Measurements from ENCODE around the gene OR2L3.
"Not testable (repeated sequence)": the region's sequence is repeated elsewhere in the genome, so short reads cannot be mapped to it uniquely, and the experiment has no call there.

The OR2L3 gene, protein sequence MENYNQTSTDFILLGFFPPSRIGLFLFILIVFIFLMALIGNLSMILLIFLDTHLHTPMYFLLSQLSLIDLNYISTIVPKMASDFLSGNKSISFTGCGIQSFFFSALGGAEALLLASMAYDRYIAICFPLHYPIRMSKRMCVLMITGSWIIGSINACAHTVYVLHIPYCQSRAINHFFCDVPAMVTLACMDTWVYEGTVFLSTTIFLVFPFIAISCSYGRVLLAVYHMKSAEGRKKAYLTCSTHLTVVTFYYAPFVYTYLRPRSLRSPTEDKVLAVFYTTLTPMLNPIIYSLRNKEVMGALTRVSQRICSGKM

DNA sequence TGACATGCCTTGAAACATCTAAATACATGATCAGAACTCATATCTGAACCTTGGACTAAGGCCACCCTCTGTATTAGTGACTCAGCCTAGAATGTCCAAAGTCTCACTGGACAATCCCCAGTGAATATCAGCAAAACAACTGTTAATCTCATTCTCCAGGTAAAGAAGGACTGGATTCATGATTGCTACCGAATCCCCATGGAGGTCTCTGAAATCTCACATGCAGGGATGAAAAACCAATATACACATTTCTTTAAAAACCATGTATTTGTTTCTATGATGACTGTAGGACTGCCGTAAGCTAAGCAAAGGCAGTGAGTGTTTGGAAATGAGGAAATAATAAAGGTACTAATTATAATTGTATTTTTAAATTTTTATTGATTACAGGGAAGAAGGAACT, at the start of gene OR2L3:
Gene OR2L3, plus strand, starts transcription at position 301 of the 400 bp plus-strand sequence. CDS start 13,846 bp downstream, outside the sequence.
- DNase-seq, result no peak

DNA sequence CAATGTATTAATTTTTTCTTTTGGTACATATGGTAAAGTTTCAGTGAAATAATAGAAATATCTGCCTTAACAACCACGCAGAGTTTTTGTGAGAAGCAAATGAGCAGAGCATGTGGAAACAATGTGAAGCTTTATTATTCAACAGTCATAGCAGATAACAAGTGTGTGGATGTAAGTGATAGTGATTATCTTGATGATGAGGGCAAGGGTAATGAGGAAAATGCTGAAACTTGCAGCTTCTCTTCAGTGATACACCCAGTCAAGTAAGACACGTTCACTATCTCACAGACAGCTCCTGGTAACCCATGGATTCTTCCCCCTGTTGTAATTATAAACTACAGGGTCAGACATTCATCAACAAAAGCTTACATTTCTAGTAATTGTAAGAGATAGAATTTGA, 47.8 kb upstream of the OR2L3 start:
- no peak for DNase-seq

DNA sequence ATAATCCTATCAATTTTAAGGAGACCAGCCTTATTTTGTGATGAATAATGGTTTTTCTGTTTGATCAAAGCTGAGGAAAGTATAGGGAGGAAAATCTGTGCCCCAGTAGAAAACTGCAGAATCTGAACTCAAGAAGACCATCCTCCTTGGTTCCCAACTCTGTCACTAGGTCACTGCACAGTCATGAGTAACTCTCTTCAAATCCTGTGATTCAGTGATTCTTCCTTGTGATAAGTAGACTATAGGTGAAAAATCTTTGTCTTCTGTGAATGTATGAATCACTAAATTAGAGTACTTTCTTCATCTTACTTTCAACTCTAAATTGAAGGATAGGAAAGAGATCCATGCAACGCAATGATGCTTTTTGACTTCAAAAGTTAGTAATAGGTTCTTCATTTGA, 46.5 kb upstream of the OR2L3 start:
- no peak for DNase-seq

DNA sequence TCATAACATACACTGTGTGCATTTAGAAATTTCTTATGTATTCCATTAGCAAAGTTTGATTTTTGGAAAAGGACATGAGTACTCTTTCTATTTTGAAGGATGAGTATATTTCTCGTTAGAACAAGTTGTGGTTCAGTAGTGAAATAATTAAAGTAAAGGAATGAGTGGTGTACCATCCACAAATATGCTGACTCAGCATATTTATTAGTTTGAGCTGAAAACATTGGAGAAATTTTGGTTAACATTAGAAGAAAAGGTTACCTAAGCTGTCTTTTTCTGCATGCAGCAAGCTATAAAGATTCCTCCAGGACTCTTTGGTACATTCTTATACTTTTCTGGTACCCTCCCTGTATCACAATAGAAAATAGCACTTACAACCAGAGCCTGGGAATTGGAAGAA, 38.9 kb upstream of the OR2L3 start:
- no peak for DNase-seq

DNA sequence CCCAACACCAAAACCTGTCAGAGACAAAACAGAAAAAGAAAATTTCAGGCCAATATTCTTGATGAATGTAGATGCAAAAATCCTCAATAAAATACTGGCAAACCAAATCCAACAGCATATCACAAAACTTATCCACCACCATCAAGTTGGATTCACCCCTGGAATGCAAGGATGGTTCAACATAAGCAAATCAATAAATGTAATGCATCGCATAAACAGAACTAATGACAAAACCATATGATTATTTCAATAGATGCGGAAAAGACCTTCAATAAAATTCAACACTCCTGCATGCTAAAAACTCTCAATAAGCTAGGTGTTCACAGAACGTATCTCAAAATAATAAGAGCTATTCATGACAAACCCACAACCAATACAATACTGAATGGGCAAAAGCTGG, 37.0 kb upstream of the OR2L3 start:
- no peak for DNase-seq

DNA sequence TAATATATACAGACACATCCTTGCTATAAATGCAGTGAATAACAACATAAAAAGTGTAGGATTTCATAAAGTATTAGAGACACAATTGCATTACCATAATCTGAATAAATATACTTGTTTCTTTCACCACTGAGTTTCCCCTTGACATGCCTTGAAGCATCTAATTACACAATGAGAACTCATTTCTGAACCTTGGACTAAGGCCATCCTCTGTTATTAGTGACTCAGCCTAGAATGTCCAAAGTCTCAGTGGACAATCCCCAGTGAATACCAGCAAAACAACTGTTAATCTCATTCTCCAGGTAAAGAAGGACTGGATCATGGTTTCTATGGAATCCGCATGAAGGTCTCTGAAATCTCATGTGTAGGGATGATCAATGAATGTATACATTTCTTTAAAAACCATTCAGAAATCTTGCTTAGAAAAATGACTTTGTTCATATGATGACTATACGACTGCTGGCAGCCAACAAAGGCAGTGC, 33.4 kb upstream of the OR2L3 start, which contains the start of gene OR2L5:
Gene OR2L5, plus strand, starts transcription at position 432 of the 482 bp plus-strand sequence. CDS start 8,288 bp downstream, outside the sequence.
- DNase-seq, result no peak

DNA sequence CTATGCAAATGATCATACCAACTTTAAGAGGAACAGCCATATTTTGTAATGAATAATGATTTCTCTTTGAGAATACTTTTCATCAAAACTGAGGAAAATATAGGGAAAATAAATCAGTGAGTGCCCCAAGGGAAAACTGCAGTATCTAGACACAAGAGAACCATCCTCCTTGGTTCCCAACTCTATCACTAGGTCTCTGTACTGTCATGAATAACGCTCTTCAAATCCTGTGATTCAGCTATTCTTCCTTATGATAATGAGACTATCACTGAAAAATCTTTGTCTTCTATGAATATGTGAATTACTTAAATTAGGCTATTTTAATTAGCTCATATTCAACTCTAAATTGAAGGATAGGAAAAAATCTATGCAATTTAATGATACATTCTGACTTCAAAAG, 30.8 kb upstream of the OR2L3 start:
- no peak for DNase-seq

DNA sequence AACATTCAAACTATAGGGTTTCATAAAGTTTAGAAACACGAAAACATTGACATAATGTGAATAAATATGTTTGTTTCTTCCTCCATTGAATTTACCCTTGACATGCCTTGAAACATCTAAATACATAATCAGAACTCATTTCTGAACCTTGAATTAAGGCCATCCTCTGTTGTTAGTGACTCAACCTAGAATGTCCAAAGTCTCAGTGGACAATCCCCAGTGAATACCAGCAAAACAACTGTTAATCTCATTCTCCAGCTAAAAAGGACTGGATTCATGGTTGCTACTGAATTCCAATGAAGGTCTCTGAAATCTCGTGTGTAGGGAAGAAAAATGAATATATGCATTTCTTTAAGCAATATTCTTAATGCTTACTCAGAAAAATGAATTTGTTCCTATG, 16.9 kb upstream of the OR2L3 start, which contains the start of gene OR2L2:
Gene OR2L2, plus strand, starts transcription at position 301 of the 400 bp plus-strand sequence. CDS start 8,198 bp downstream, outside the sequence.
- no peak for DNase-seq

DNA sequence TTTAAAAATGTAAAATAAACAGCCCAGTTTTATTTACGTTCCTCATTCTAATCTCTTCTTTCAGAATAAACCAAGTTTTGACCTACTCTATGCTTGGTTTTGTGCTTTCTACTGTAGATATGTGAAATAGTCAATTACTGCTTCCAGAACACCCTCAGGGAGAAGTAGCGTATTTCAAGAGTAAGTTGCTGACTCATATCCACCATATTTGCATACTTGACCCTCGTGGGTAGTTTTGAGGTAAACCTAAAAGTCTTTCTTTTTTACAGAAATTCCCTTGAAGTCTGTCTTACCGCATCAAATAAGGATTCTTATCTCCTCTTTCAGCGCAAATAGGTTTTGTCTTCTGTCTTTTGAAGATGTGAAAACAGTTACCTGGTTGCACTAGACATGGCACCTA, 1.4 kb upstream of the OR2L3 start:
- DNase-seq, result no peak

DNA sequence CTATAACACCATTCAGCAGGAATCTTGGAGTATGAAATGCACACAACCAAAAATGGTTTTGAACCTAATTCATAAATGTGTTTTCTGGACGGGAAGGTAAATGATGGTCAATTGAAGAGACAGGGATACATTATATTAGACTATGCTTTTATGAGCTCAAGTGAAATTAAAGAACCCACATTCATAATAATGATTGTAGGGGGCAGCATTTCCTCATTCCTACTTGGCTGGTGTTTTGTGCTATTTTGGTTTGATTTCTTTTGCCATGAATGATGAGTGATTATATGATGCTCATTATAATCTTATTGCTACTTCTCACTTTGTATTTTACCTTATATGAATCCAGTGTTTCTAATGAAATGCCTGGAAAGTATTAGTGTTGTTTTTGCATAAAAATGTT, 372 bp downstream of the OR2L3 start:
- DNase-seq, result no peak

DNA sequence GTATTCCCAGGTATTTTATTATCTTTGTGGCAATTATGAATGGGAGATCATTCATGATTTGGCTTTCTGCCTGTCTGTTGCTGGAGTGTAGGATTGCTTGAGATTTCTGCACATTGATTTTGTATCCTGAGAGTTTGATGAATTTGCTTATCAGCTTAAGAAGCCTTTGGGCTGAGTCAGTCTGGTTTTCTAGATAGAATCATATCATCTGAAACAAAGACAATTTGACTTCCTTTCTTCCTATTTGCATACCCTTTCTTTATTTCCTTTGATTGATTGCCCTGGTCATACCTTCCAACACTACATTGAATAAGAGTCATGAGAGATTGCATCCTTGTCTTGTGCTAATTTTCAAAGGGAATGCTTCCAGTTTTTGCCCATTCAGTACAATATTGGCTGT, 8.0 kb downstream of the OR2L3 start:
- DNase-seq, result no peak

DNA sequence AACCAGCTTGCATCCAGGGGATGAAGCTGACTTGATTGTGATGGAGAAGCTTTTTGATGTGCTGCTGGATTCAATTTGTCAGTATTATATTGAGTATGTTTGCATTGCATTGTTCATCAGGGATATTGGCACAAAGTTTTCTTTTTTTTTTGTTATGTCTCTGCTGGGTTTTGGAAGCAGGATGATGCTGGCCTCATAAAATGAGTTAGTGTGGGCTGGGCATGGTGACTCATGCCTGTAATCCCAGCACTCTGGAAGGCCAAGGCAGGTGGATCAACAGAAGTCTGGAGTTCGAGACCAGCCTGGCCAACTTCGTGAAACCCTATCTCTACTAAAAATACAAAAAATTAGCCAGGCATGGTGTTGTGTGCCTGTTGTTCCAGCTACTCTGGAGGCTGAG, 8.6 kb downstream of the OR2L3 start:
- no peak for DNase-seq

DNA sequence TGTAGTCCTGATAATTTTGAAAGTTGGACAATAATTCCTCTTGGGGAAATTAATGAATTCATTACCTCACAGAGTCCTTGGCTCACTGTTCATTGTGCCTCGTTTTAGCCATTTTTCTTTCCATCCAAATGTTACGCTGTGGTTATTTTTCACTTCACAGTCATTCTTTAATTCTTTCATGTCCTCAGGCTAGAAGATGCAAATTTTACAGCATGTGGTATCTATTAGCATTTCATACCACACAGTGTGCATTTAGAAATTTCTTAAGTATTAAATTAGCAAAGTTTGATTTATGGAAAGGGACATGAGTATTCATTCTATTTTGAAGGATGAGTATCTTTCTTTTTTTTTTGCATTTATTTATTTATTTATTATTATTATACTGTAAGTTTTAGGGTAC, 18.4 kb downstream of the OR2L3 start:
- no peak for DNase-seq

DNA sequence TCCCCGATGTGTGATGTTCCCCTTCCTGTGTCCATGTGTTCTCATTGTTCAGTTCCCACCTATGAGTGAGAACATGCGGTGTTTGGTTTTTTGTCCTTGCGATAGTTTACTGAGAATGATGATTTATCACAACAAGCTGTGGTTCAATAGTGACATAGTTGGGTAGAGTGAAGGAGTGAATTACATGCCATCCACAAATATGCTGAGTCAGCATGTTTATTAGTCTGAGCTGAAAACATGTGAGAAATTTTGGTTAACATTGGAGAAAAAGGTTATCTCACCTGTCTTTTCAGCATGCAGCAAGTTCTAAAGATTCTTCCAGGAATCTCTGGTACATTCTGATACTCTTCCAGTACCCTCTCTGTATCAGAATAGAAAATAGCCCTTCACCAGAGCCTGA, 19.0 kb downstream of the OR2L3 start:
- DNase-seq, result no peak

DNA sequence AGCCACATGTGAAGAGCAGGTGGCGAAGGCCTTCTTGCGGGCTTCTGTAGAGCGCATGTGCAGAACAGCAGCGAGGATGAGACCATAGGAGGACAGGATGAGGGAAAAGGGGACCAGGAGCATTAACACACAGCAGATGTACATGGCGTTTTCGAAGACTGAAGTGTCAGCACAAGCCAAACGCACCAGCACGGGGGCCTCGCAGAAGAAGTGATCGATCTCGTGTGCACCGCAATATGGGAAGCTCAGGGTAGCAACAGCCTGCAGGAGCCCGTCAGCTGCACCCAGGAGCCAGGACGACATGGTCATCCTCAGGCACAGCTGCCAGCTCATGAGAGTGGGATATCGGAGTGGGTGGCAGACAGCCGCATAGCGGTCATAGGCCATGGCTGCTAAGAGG, 37.2 kb downstream of the OR2L3 start:
- not testable (repeated sequence) for DNase-seq

DNA sequence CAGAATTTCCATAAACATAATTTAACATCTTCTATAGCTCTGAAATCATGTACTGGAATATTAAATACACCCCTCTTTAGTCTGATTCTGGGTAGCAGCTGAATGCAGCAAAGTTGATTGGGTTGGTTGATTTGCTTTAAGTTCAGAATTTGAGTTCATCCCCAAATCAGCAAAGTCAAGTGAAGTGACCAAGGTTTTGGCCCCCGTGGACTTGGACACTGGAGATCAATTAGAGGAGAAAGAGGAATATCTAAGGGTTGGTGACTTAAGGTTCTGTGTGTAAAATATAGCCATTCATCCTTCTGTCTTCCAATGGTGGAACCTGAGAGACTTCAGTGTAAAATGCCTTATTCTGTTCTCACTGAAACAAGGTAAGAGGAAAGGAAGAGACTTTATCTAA, 48.2 kb downstream of the OR2L3 start, which contains the start of gene OR2L13:
Gene OR2L13, plus strand, starts transcription at position 301 of the 400 bp plus-strand sequence. CDS start 4,192 bp downstream, outside the sequence.
- DNase-seq, result no peak

DNA sequence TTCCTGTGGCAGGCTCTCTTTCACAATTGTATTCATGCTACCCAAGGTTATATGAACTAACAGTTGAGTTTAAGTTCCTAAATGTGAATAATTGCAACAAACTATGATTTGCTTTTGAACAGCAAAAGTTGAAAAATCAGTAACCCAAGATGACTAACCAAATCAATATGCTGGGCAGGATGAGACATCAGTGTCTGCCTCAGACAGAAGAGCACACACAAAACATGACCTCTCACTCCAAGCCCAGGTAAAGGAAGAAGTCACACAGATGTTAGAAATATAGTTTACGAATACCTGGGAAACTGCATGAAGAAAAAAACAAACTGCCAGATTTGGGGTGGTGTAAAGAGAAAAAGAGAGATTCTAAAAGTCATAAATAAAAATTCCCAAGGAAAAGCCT, 51.9 kb downstream of the OR2L3 start:
- no peak for DNase-seq

DNA sequence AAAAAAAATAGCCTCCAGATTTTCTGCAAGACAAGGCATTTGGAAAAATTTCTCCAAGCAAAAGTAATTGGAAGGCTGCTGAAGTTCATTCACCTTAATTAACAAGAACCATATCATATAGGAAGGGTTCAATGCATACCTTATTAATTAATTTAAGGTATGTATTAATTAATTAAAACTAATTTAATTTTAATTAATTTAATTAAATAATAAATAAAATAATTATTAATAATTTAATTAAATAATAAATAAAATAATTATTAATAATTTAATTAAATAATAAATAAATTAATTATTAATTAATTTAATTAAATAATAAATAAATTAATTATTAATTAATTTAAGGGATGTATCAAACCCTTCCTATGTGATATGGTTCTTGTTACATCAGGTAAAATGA, 56.2 kb downstream of the OR2L3 start:
- DNase-seq, result no peak

DNA sequence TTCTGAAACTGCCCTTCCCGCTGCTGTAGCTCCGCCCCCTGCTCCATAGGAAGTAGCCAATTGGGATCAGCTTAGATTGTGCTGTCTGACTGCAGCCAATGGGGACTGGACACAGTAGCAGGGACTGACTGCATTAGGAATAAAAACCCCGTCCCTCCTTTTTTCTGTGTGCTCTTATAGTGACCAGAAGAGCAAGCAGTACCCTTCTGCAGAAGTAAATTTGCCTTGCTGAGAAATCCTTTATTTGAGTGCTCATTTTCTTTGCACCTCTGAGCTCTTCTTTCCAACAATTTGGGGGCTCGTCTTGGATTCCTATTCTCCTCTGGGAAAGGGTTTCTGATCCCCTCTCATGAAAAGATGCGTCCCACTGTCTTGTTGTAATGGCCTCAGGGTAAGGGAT, 64.5 kb downstream of the OR2L3 start:
- no peak for DNase-seq

Measured in stimulated activated naive CD4-positive, alpha-beta T cell treated with Interleukin-2 at 50 U/mL for 16 hours (primary cell).